Left lung (tissue), 10 donors: ENCODE results near the gene CFAP221. TPM values are rescaled to one million over a fixed set of nuclear protein-coding genes. Genes with fewer than 3 reads are reported as not detected.

Experiments
- ATAC-seq: fragments of 200-7000 bp; cut with Tn5 transposase; one replicate; pipeline ENCODE4 v1.9.1; 2020; ENCODE audit warnings: moderate library complexity
- DNase-seq, 4 donors: peaks; one replicate each; pipeline ENCODE4 v3.0.0-alpha.2; 2013 to 2020
- H3K27ac ChIP-seq, 2 donors: fragments of 200-600 bp; sonication (generic) in 1 of 2; one replicate each; pipeline versions ENCODE4 v1.5.0 to v1.8.0; 2020 to 2021
- H3K27me3 ChIP-seq, 2 donors: fragments of 200-600 bp; sonication (generic) in 1 of 2; one replicate each; pipeline versions ENCODE4 v1.5.0 to v1.8.0; 2020 to 2021
- H3K36me3 ChIP-seq, 2 donors: fragments of 200-600 bp; sonication (generic) in 1 of 2; one replicate each; pipeline versions ENCODE4 v1.5.0 to v1.8.0; 2020 to 2021
- H3K4me1 ChIP-seq, 2 donors: fragments of 200-600 bp; one replicate each; pipeline ENCODE4 v1.8.0; 2021
- H3K4me3 ChIP-seq, 2 donors: fragments of 200-600 bp; sonication (generic) in 1 of 2; one replicate each; pipeline versions ENCODE4 v1.5.0 to v1.8.0; 2020 to 2021; ENCODE audit warnings: mild to moderate bottlenecking in 1 of 2
- H3K9me3 ChIP-seq, 2 donors: fragments of 200-600 bp; sonication (generic) in 1 of 2; one replicate each; pipeline versions ENCODE4 v1.5.0 to v1.8.0; 2020 to 2021
- intact Hi-C, 2 donors: fragments of 100-400 bp; cut with DNase I; formaldehyde crosslinking; loops; one replicate each; pipeline versions ENCODE4 v1.11.2 to v1.14.2; 2022
- polyA plus RNA-seq, 6 donors: library from polyadenylated mRNA; unstranded; fragments of 120-200 nt; gene quantifications; one replicate each; pipeline ENCODE4 v1.2.1, GENCODE V29; 2013; ENCODE audit not compliant: insufficient read length in 6 of 6
- total RNA-seq, 2 donors: library from RNA; stranded (reverse); fragmentation: NEBNext Ultra II Directional; extraction: Animal tissue kit (Norgen Biotek cat#: 25700); gene quantifications; one replicate each; pipeline ENCODE4 v1.2.1, GENCODE V29; 2021
- TF ChIP-seq, protein P1 (sequence below), 2 donors: fragments of 200-600 bp; sonication (generic) in 1 of 2; IDR thresholded peaks; one replicate each; pipeline versions ENCODE4 v1.5.0 to v1.8.0; 2021; ENCODE audit warnings: antibody characterized with exemption in 2 of 2
- donor health status: DM: no; HTN: yes; CAD: no.
- donor health status: DM: no; HTN: no; CAD: no.

CFAP221 gene
- total and polyA plus RNA-seq, 8 donors, result 10.6 to 20.8 (median 16.7) TPM

DNA sequence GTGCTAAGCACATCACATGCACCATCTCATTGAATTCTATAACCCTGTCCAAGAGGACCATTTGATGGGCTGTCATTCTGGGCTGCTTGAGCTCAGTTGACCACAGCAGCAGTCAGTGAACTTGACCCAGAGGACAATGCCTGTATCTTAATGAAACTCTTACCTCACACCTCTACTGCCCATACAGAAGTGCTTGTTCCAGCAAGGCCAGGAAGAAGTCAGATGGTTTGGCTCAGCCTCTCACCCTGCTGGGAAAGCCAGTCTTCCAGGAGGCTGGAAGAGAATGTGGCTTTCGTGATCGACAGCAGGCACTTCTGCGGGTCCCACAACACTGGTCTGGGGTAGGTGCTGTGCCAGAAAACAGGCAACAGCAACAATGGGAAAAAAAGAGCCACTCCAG is 47.3 kb downstream of the CFAP221 start:
- no peak for ATAC-seq
- TF ChIP-seq, protein P1, sequence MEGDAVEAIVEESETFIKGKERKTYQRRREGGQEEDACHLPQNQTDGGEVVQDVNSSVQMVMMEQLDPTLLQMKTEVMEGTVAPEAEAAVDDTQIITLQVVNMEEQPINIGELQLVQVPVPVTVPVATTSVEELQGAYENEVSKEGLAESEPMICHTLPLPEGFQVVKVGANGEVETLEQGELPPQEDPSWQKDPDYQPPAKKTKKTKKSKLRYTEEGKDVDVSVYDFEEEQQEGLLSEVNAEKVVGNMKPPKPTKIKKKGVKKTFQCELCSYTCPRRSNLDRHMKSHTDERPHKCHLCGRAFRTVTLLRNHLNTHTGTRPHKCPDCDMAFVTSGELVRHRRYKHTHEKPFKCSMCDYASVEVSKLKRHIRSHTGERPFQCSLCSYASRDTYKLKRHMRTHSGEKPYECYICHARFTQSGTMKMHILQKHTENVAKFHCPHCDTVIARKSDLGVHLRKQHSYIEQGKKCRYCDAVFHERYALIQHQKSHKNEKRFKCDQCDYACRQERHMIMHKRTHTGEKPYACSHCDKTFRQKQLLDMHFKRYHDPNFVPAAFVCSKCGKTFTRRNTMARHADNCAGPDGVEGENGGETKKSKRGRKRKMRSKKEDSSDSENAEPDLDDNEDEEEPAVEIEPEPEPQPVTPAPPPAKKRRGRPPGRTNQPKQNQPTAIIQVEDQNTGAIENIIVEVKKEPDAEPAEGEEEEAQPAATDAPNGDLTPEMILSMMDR (IDR thresholded peaks at IDR 0.05), result no peak
- Histone ChIP-seq H3K4me3 (no peak overlapping the region), H3K9me3 (no peaks in the 10 kb centered on the region), H3K27me3 (no peaks in the 10 kb centered on the region), H3K4me1 (no peaks in the 10 kb centered on the region), H3K36me3 (no peaks in the 10 kb centered on the region), H3K27ac (no peak overlapping the region)
- no peak for DNase-seq
- intact Hi-C loops, result no loop called here

DNA sequence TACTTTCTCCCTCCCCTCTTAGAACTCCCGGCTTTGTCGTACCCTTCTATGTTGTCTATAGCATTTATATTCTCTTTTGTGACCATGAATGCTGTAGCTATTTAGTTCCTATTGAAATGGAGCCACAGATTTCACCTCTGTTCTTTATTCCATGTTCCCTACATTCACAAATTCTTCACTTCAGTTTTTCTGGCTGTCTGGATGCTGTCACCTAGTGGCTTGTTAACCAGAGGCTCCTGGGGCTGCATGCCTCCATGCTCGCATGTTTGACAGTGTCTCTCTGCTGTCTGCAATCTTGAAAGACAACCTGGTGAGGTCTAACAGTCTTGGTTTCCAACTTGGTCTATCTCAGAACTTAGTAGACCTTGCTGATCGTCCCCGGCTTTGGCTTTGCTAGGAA is 48.2 kb downstream of the CFAP221 start:
- H3K27me3 ChIP-seq, result no peaks in the 10 kb centered on the region
- TF ChIP-seq, protein P1 (IDR thresholded peaks at IDR 0.05), result no peak
- H3K27ac ChIP-seq, result no peak overlapping the region
- H3K4me1 ChIP-seq, result no peaks in the 10 kb centered on the region
- intact Hi-C loops, result no loop called here
- ATAC-seq (no peak), DNase-seq (no peak)
- H3K36me3 ChIP-seq, result no peaks in the 10 kb centered on the region
- no peaks in the 10 kb centered on the region for H3K9me3 ChIP-seq
- H3K4me3 ChIP-seq, result no peak overlapping the region

DNA sequence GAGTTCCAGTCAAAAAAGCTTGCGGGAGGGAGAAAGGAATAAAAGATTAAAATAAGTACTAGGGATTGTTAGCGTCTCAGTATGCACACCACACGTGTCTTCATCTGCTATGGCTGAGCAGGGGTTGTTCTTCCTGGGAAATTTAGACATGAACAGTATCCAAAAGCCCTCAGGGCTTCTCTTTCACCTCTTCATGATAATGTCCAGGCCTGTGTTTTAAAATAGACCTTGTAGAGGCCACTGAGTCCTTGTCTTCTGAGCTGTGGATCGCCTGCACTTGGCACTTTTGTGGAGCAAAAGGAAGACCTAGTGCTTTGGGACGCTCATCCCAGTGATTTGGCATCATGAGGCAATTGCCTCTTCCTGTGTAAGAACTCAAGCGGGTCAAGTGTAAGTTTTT is 52.4 kb downstream of the CFAP221 start:
- no peak for ATAC-seq
- H3K27ac ChIP-seq, result no peak overlapping the region
- intact Hi-C loops, result no loop called here
- H3K9me3 ChIP-seq, result no peaks in the 10 kb centered on the region
- no peaks in the 10 kb centered on the region for H3K36me3 ChIP-seq
- no peaks in the 10 kb centered on the region for H3K27me3 ChIP-seq
- DNase-seq, result no peak
- TF ChIP-seq, protein P1 (IDR thresholded peaks at IDR 0.05), result no peak
- H3K4me1 ChIP-seq, result no peaks in the 10 kb centered on the region
- no peak overlapping the region for H3K4me3 ChIP-seq

DNA sequence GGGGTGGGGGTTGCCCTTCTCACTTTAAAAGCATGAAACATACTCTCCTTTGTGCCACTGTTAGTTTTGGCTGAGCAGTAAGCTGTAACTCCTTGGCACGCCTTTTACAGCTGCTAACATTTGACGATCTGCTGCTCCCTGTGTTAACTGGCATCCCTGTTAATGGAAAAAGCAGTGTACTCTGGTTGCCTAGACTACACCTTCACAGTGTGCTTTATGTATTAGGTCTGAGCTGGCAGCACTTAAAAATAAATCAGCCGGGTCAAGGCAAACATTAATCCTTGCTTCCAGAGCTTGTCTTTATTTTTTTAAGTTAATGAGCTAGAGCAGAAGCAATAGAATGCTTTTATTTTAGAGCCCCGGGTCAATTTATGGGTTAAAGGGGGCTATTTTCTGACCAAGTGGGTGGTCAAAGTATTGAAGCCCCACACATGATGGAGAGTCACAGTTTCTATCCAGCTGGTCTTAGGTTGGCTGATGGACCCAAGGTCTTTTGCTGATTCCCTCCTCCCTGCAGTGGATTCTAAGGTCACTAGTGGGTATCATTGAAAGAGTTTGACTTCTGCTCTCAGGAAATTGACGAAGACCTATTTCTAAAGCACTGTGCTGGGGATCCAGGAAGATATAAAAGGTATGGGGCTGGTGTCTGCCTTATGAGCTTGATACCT is 54.5 kb downstream of the CFAP221 start:
- DNase-seq, result peak in 2 of 4 donors; percentile 13 to 36
- H3K27ac ChIP-seq, result no peak overlapping the region
- peak; percentile 33 for ATAC-seq

DNA sequence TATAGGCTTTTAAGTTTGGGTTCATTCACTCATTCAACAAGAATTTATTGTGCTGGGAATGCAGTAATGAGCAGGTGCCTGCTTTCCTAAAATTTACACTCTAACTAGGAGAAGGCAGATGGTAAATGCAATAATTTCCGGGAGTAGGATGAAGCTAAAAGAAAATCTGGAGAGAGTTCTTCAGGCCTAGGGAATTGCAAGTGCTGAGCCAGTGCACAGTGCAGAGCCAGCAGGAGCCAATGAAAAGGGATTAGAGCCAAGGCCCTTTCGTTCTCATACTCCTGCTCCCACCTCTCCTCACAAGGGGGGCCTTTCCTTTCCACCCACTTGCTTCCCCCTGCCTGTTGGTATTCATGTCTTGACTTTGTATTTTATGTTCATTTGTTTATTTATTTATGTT is 55.1 kb downstream of the CFAP221 start:
- no peak for ATAC-seq
- H3K27me3 ChIP-seq, result no peaks in the 10 kb centered on the region
- no peak for DNase-seq
- TF ChIP-seq, protein P1 (IDR thresholded peaks at IDR 0.05), result no peak
- intact Hi-C loops, result no loop called here
- no peaks in the 10 kb centered on the region for H3K36me3 ChIP-seq
- no peak overlapping the region for H3K4me3 ChIP-seq
- no peaks in the 10 kb centered on the region for H3K9me3 ChIP-seq
- H3K4me1 ChIP-seq, result no peaks in the 10 kb centered on the region
- H3K27ac ChIP-seq, result no peak overlapping the region

More for the DNA sequence above, 54.5 kb downstream of the CFAP221 start:
- intact Hi-C loops, result no loop called here
- H3K4me3 ChIP-seq, result no peak overlapping the region
- TF ChIP-seq, protein P1 (IDR thresholded peaks at IDR 0.05), result no peak
- no peaks in the 10 kb centered on the region for H3K4me1 ChIP-seq
- H3K36me3 ChIP-seq, result no peaks in the 10 kb centered on the region
- H3K9me3 ChIP-seq, result no peaks in the 10 kb centered on the region
- no peaks in the 10 kb centered on the region for H3K27me3 ChIP-seq
